ENCODE data around the gene KIN.
"Not testable (repeated sequence)": the region's sequence is repeated elsewhere in the genome, so short reads cannot be mapped to it uniquely, and the experiment has no call there.

The KIN gene

GRCh38 chr10:7718685-7719084, 69.1 kb downstream of the KIN start:
- DNase-seq: no peak

DNA sequence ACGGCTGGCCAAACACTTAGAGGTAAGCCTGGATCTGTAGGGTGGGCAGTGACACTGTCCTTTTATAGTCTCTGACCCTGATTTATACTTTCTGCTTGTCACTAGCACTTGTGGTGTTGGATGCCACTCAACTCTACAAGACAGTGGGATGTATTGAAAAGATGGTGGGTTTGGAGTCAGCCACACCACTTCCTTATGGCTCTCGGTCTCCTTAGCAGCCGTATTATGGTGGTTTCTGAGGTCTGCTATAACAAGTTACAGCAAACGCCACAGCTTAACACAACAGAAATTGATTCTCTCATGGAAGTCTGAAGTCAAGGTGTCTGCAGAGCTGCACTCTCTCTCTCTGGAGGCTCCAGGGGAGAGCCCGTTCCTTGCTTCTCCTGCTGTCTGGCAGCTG, 70.0 kb downstream of the KIN start:
- DNase-seq: no peak

DNA sequence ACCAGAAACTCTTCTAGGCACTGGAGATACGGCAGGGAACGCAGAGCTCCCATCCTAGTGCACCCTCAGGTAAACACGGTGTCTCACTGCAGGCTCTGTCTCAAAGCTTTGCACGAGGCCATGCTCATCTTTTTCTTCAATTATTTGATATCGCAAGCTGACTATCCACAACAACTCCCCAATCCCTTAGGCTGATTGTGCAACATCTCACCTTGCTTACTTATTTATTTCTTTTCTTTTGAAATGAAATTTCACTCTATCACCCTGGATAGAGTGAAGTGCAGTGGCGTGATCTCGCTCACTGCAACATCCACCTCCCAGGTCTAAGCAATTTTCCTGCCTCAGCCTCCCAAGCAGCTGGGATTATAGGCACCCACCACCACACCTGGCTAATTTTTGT, 72.3 kb downstream of the KIN start:
- no peak for DNase-seq

- not testable (repeated sequence) for DNase-seq
Observed at GRCh38 chr10:7711075-7711474, 76.7 kb downstream of the KIN start.

DNA sequence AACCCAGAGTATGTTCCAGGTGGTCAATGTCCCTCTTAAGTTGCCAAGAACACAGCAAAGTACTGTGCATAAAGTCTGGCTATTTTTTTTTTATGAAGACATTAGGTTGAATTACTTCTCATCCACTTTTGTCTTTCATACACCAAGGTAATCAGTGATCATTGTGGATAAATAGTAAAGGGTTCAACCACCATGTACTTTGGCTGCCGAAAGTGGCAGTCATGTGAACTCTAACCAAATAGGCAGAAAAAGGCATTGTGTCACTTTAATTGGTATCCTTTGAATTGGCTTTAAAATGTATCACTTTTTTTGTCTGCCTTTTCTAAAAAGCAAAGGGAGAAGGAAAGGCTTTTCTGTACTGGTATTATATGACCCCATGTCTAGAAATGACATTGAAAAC, 77.3 kb downstream of the KIN start:
- DNase-seq: no peak

- no peak for DNase-seq
Observed at GRCh38 chr10:7708832-7709231, 79.0 kb downstream of the KIN start.

- DNase-seq: no peak
Observed at GRCh38 chr10:7707858-7708622, 79.8 kb downstream of the KIN start.

DNA sequence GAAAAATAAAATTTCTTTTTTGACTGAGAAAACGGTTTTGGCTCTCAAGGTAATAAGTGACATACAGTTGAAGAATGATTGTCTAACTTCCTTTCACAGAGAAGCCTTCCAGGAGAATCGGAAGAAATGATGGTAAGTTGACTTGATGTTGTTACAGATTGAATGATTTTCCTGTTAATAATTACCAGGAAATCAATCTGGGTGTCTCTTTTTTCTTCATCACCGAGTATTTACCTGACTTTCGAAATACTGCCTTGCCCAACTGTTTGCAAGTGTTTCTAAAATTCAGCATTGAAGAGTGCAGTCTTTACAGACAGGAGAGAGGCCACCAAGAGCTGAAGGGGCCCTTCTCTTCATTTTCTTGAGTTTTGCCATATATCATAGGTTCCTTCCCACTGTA, 80.7 kb downstream of the KIN start:
- no peak for DNase-seq

GRCh38 chr10:7706534-7707073, 81.2 kb downstream of the KIN start:
- no peak for DNase-seq

GRCh38 chr10:7705341-7705740, 82.5 kb downstream of the KIN start:
- DNase-seq: no peak

GRCh38 chr10:7704071-7705016, 83.4 kb downstream of the KIN start:
- no peak for DNase-seq

DNA sequence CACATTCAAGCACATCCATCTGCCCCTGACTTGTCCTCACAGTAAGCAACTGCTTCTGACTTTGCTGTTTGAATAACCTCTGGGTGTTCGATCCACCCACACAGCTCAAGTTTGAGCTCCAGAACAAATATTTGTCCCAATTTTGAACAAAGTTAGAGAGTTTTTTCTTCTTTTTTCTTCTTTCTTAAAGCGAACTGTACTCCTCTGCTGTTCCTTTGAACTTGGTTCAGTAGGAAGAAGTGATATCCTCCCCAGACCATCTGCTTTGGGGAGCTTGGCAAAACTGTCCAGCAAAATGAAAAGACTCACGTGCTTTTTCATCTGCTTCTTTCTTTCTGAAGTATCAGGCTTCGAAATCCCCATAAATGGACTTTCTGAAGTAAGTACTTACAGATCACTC, 84.7 kb downstream of the KIN start, which contains the start of gene ITIH2:
TSS of gene ITIH2 (plus strand) at position 177 of the 400 bp plus-strand sequence. CDS start at position 296, 119 bp downstream.
- no peak for DNase-seq

- no peak for DNase-seq
Observed at GRCh38 chr10:7702288-7702812, 85.4 kb downstream of the KIN start.

- no peak for DNase-seq
Observed at GRCh38 chr10:7701158-7701742, 86.5 kb downstream of the KIN start.

Data from suppressor macrophage treated with lipopolysaccharide for 1 hour (primary cell).